Glutamatergic neuron (in vitro differentiated cells): ENCODE data around the gene SSBP3. TPM values are rescaled to one million over a fixed set of nuclear protein-coding genes. Genes with fewer than 3 reads are reported as not detected.

Source experiments
- DNase-seq: peaks from one replicate; pipeline ENCODE4 v3.0.0; 2022
- H3K27ac Mint-ChIP-seq: one replicate; pipeline ENCODE4 v1.8.0; 2020; ENCODE audit warnings: mild to moderate bottlenecking, mixed read lengths, inconsistent platforms; ENCODE audit not compliant: unreplicated experiment
- H3K27me3 Mint-ChIP-seq: one replicate; pipeline ENCODE4 v1.8.0; 2020; ENCODE audit warnings: mild to moderate bottlenecking, moderate library complexity, mixed read lengths, inconsistent platforms; ENCODE audit not compliant: unreplicated experiment
- H3K36me3 Mint-ChIP-seq: one replicate; pipeline ENCODE4 v1.8.0; 2020; ENCODE audit warnings: mild to moderate bottlenecking, mixed read lengths, inconsistent platforms; ENCODE audit not compliant: unreplicated experiment
- H3K4me1 Mint-ChIP-seq: one replicate; pipeline ENCODE4 v1.8.0; 2020; ENCODE audit warnings: mild to moderate bottlenecking, low read depth, mixed read lengths, inconsistent platforms; ENCODE audit not compliant: unreplicated experiment
- H3K4me3 Mint-ChIP-seq: one replicate; pipeline ENCODE4 v1.8.0; 2020; ENCODE audit warnings: mild to moderate bottlenecking, mixed read lengths, inconsistent platforms; ENCODE audit not compliant: unreplicated experiment
- H3K9me3 Mint-ChIP-seq: one replicate; pipeline ENCODE4 v1.8.0; 2020; ENCODE audit warnings: mild to moderate bottlenecking, moderate library complexity, mixed read lengths, inconsistent platforms; ENCODE audit not compliant: unreplicated experiment
- CTCF ChIP-seq: fragments of 200-600 bp; sonication (generic); IDR thresholded peaks from one replicate; pipeline ENCODE4 v1.5.0; 2021; ENCODE audit not compliant: partially characterized antibody, unreplicated experiment
- total RNA-seq: library from RNA; stranded (reverse); fragmentation: NEBNext Ultra II Directional; extraction: Animal tissue kit (Norgen Biotek cat#: 25700); gene quantifications from one replicate; pipeline ENCODE4 v1.2.1, GENCODE V29; 2021; ENCODE audit not compliant: unreplicated experiment

SSBP3 gene
- total RNA-seq, 1 donor from 2014 or later, result 608 TPM

- H3K27me3 Mint-ChIP-seq, result peaks cover 70% of the 10 kb centered on the region
- no peak for DNase-seq
- peaks cover 76% of the 10 kb centered on the region for H3K4me1 Mint-ChIP-seq
- peak overlapping the region; percentile 11 for H3K4me3 Mint-ChIP-seq
- TF ChIP-seq CTCF, result no peak
- peak overlapping the region; percentile 82 for H3K27ac Mint-ChIP-seq
- H3K36me3 Mint-ChIP-seq, result peaks cover 5% of the 10 kb centered on the region
- peaks cover 74% of the 10 kb centered on the region for H3K9me3 Mint-ChIP-seq
These were observed 145.4 kb downstream of the SSBP3 start for GRCh38 chr1:54260810-54261209.

GRCh38 chr1:54259546-54260140, 146.6 kb downstream of the SSBP3 start:
- TF ChIP-seq CTCF, result no peak
- Mint-ChIP-seq H3K27ac (peak overlapping the region; percentile 82), H3K4me3 (peak overlapping the region; percentile 55), H3K4me1 (peaks cover 69% of the 10 kb centered on the region), H3K9me3 (peaks cover 70% of the 10 kb centered on the region), H3K36me3 (peaks cover 5% of the 10 kb centered on the region), H3K27me3 (peaks cover 66% of the 10 kb centered on the region)
- no peak for DNase-seq

- TF ChIP-seq CTCF, result no peak
- peaks cover 75% of the 10 kb centered on the region for H3K9me3 Mint-ChIP-seq
- DNase-seq, result no peak
- peaks cover 5% of the 10 kb centered on the region for H3K36me3 Mint-ChIP-seq
- H3K4me3 Mint-ChIP-seq, result peak overlapping the region; percentile 52
- H3K27me3 Mint-ChIP-seq, result peaks cover 63% of the 10 kb centered on the region
- H3K27ac Mint-ChIP-seq, result peak overlapping the region; percentile 90
- H3K4me1 Mint-ChIP-seq, result peaks cover 80% of the 10 kb centered on the region
These were observed 148.3 kb downstream of the SSBP3 start for GRCh38 chr1:54257876-54258275.

- Mint-ChIP-seq H3K4me1 (peaks cover 82% of the 10 kb centered on the region), H3K36me3 (peaks cover 5% of the 10 kb centered on the region), H3K27me3 (peaks cover 62% of the 10 kb centered on the region), H3K27ac (peak overlapping the region; percentile 90), H3K4me3 (peak overlapping the region; percentile 59), H3K9me3 (peaks cover 78% of the 10 kb centered on the region)
- no peak for TF ChIP-seq CTCF
- DNase-seq, result no peak
These were observed 148.9 kb downstream of the SSBP3 start for GRCh38 chr1:54257346-54257620.

GRCh38 chr1:54256522-54257345, 149.5 kb downstream of the SSBP3 start:
- DNase-seq, result peak; percentile 49
- peaks cover 76% of the 10 kb centered on the region for H3K4me1 Mint-ChIP-seq
- TF ChIP-seq CTCF, result no peak

More at GRCh38 chr1:54256522-54257345, 149.5 kb downstream of the SSBP3 start:
- H3K27me3 Mint-ChIP-seq, result peaks cover 60% of the 10 kb centered on the region
- peaks cover 75% of the 10 kb centered on the region for H3K9me3 Mint-ChIP-seq
- peaks cover 5% of the 10 kb centered on the region for H3K36me3 Mint-ChIP-seq
- peak overlapping the region; percentile 80 for H3K4me3 Mint-ChIP-seq
- H3K27ac Mint-ChIP-seq, result peak overlapping the region; percentile 90
